Fibroblast of the conjunctiva (primary cell): Measurements from ENCODE around the gene WDR88.
"Not testable (repeated sequence)": the region's sequence is repeated elsewhere in the genome, so short reads cannot be mapped to it uniquely, and the experiment has no call there.

ENCODE experiments used
- DNase-seq: peaks from one replicate; pipeline ENCODE4 v3.0.0-alpha.2; 2010; ENCODE audit warnings: low read depth

WDR88 gene

GRCh38 chr19:33198169-33198568 lies 66.3 kb downstream of the WDR88 start:
- no peak for DNase-seq

DNA sequence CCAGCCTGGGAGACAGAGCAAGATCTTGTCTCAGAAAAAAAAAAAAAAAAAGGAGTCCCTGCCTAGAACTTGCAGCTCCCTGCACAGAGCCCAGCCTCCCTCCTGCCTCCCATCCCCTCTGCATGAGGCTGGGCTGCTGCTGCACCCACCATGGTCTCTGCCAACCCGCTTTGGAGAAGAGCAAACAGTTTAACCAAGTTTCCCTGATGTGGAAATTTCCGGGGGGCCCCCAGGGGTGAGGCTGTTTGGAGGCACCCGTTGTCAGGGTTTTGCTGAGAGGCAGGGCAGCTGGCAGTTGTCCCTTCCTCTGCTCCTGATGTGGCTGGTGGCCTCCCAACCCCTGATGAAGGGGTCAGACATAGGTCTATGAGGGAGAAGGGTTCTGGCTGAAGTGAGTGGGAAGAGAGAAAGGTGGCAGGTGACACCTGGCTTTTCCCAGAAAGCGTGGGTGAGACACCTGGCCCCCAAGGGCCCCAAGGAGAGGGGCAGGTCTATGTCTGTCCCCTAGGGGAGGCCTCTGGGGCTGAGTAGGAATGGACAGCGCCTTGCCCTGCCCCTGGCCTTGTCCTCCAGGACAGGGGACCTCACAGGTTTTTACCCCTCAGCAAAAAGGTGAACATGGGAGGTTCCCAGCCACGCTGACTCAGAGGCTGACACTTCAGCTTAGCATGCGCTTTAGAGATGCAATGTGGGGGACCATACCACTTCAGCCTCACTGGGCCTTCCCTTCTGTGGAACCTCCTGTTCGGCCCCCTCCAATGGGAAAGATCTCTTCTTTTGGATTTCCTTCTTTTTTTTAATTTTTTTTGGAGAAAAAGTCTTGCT lies 67.7 kb downstream of the WDR88 start:
- DNase-seq, result no peak

DNA sequence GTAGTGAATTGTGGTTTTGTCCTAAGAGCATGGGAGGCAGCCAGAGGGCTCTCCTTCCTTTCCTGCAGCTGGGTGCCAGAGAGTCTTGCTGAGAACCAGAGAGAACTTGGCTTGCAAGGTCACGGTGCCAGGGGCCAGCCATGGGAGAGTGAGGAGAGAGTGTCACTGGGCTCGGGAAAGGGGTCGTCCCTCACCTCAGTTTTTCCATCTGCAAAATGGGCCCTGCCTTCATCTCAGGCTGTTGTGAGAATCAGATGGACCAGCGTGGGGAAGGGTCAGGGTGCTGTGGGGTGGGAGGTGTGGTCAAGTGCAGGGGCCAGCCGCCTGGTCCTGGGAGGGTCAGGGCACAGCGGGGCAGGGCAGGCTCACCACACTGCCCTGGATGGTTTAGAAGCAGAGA lies 69.6 kb downstream of the WDR88 start:
- DNase-seq, result no peak

GRCh38 chr19:33201886-33202545 lies 70.1 kb downstream of the WDR88 start:
- DNase-seq, result no peak

- DNase-seq, result no peak
Observed at GRCh38 chr19:33202546-33203507, 70.9 kb downstream of the WDR88 start.

GRCh38 chr19:33203529-33203928 lies 71.6 kb downstream of the WDR88 start:
- no peak for DNase-seq

- DNase-seq, result no peak
Observed at GRCh38 chr19:33204136-33204973, 72.4 kb downstream of the WDR88 start.

GRCh38 chr19:33205110-33205509 lies 73.2 kb downstream of the WDR88 start:
- DNase-seq, result no peak

DNA sequence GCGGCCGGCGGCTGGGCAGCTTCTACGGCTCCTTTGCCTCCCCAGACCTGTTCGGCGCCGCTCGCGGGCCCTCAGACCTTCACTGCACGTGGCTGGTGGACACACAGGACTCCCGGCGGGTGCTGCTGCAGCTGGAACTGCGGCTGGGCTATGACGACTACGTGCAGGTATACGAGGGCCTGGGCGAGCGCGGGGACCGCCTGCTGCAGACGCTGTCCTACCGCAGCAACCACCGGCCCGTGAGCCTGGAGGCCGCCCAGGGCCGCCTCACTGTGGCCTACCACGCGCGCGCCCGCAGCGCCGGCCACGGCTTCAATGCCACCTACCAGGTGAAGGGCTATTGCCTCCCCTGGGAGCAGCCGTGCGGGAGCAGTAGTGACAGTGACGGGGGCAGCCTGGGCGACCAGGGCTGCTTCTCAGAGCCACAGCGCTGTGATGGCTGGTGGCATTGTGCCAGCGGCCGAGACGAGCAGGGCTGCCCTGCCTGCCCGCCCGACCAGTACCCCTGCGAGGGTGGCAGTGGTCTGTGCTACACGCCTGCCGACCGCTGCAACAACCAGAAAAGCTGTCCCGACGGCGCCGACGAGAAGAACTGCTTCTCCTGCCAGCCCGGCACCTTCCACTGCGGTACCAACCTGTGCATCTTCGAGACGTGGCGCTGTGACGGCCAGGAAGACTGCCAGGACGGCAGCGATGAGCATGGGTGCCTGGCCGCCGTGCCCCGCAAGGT lies 73.8 kb downstream of the WDR88 start:
- DNase-seq, result no peak

DNA sequence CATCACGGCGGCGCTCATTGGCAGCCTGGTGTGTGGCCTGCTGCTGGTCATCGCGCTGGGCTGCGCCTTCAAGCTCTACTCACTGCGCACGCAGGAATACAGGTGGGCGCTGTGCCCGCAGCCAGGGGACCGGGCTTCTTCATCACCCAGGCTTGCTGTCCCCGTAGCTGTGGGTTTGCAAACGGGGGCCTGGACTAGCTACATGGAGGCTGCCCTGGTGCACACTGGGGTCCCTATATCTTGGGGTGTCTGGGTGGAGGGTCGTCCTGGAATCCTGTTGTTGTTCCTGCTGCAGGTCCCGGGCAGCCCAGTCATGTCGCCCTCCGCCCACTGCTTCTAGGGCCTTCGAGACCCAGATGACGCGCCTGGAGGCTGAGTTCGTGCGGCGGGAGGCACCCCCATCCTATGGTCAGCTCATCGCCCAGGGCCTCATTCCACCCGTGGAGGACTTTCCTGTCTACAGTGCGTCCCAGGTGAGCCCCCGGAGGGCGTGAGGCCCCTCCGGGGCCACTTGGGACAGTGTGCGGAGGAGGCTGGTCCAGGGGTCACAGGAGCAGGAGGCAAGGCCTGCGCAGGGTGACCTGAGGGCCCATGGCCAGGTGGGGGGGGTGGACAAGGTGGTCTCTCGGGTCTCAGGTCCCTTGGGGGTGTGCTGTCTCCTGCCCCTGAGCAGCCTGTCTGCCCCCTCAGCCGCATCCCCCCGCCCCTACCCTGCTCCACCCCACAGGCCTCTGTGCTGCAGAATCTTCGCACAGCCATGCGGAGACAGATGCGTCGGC lies 74.5 kb downstream of the WDR88 start:
- no peak for DNase-seq

DNA sequence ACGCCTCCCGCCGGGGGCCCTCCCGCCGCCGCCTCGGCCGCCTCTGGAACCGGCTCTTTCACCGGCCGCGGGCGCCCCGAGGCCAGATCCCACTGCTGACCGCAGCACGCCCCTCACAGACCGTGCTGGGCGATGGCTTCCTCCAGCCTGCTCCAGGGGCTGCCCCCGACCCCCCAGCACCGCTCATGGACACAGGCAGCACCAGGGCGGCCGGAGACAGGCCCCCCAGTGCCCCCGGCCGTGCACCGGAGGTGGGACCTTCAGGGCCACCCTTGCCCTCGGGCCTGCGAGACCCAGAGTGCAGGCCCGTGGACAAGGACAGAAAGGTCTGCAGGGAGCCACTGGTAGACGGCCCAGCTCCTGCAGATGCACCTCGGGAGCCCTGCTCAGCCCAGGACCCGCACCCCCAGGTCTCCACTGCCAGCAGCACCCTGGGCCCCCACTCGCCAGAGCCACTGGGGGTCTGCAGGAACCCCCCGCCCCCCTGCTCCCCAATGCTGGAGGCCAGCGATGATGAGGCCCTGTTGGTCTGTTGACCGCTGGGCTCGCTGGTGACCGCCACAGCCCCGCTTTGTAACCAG lies 75.2 kb downstream of the WDR88 start:
- no peak for DNase-seq

DNA sequence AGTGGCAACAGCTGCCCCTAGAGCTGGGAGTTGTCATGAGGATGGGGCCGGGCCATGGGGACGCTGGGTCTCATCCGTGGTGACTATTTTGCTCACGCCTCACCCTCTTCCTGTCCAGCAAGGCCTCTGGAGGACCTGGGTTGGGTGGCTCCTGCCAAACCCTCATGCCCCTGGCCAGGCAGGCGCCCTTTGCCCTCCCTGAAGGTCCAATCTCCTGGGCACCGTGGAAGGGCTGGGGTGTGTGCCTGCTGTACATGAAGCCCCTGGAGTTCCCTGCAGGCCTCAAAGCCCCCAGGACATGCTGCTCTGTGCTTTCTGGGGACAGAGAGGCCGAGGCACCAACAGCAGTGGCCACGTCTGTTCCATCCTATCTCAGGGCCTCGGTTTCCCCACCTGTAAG lies 76.0 kb downstream of the WDR88 start:
- DNase-seq, result no peak

DNA sequence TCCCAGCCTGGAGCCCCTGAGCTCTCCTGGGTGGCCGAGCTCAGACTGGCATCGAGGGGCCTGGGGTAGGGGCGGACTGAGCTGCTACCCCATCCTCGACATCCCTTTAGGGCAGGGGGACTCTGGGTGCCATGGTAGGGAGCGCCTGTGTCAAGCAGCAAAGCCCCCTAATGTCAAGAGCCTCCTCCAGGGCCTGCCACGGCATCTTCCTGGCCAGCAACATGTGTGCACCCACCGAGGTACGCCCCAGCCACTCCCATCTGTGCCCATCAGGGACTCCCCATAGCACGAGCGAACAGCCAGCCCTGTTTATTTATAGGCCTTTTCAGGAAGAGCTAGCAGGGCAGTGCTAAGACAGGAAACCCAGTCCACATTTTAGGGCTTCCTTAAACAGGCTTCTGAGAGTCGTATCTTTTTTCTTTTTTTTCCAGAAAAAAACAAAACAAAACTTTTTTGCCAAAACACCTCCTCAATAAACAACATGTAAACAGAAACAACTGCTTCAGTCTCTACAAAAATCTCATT lies 76.5 kb downstream of the WDR88 start:
- DNase-seq, result no peak

DNA sequence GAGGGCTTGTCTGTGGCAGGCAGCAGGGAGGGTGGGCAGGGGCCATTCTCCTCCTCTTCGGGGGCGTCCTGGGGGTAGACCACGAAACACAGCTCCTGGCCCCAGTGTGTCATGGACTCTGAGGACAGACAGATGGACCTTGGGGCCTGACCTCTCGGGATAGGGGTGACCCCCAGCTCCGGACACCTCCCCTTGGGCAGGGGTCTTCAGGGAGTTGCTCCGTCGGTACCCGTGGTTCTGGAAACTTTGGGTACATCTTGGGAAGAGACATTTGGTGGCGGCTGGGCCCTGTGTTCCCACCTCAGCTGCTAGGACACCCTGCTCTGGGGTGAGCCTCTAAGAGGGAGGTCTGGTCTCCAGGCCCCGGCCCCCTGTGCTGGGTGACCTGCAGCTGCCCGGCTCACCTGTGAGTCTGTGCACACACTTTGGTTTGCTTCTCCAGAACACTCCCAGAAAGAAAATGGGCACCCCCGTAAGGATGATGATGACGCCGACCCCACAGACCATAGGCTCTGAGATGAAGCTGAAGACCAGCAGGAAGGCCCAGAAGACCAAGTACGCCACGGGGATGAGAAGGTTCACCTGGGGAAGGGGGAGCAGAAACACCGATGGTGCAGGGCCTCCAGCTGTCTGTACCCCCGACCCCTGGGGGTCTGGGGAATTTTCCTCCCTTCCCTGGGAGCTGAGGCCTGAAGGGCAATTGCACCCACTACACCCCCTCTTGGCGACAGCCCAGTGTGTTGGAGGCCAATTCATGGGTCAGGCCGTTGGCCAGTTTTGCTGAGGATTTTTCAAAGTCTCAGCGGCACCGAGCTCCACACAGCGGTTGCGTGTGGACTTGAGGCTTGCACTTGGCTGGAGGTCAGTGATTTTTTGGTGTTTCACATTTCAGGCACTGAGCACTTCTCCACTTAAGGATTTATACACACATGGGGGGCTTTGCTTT lies 77.3 kb downstream of the WDR88 start:
- DNase-seq, result no peak

- not testable (repeated sequence) for DNase-seq
Observed at GRCh38 chr19:33209850-33210230, 77.9 kb downstream of the WDR88 start.

GRCh38 chr19:33210266-33210940 lies 78.5 kb downstream of the WDR88 start:
- no peak for DNase-seq

GRCh38 chr19:33211794-33212435 lies 80.0 kb downstream of the WDR88 start:
- no peak for DNase-seq
